ENCODE measurements around the gene RGS3. TPM values are rescaled to one million over a fixed set of nuclear protein-coding genes. Genes with fewer than 3 reads are reported as not detected.

The RGS3 gene
- total RNA-seq, 6 donors from 2014 or later = 60.3 to 93.2 (median 72.6) TPM

- Histone ChIP-seq H3K4me1 (peaks cover 35 to 50% (median 37%) of the 10 kb centered on the region in 4 donors), H3K27ac (peak overlapping the region in 1 of 4 donors; percentile 35), H3K4me3 (no peak overlapping the region), H3K36me3 (peaks cover 0 to 20% (median 7%) of the 10 kb centered on the region in 4 donors), H3K9me3 (no peaks in the 10 kb centered on the region), H3K27me3 (no peaks in the 10 kb centered on the region)
- WGBS, 2 donors = 54 to 70% methylated on average over 4 to 6 of the region's 6 CpGs
- DNase-seq (no peak), ATAC-seq (ENCODE audit: low FRiP score in 2 of 2) (no peak)
- TF ChIP-seq CTCF (IDR thresholded peaks at IDR 0.05) = no peak
- no peak for TF ChIP-seq POLR2AphosphoS5 (IDR thresholded peaks at IDR 0.05)
- TF ChIP-seq POLR2A (IDR thresholded peaks at IDR 0.05) = no peak
- TF ChIP-seq EP300 (IDR thresholded peaks at IDR 0.05) = no peak
Observed at GRCh38 chr9:113520109-113520642, 56.6 kb downstream of the RGS3 start.

GRCh38 chr9:113521693-113522255 lies 58.2 kb downstream of the RGS3 start:
- Histone ChIP-seq H3K9me3 (no peaks in the 10 kb centered on the region), H3K4me1 (peaks cover 49 to 59% (median 51%) of the 10 kb centered on the region in 4 donors), H3K27me3 (no peaks in the 10 kb centered on the region), H3K36me3 (peaks cover 0 to 16% (median 6%) of the 10 kb centered on the region in 4 donors), H3K27ac (no peak overlapping the region), H3K4me3 (no peak overlapping the region)
- TF ChIP-seq POLR2A (IDR thresholded peaks at IDR 0.05) = no peak
- no peak for TF ChIP-seq EP300 (IDR thresholded peaks at IDR 0.05)
- TF ChIP-seq CTCF (IDR thresholded peaks at IDR 0.05) = no peak
- no peak for TF ChIP-seq POLR2AphosphoS5 (IDR thresholded peaks at IDR 0.05)
- DNase-seq = no peak
- 80 to 83% methylated on average over 2 of the region's 2 CpGs for WGBS, 2 donors
- ATAC-seq (ENCODE audit: low FRiP score in 2 of 2) = no peak

GRCh38 chr9:113522419-113522818 lies 58.9 kb downstream of the RGS3 start:
- peaks cover 0 to 16% (median 3%) of the 10 kb centered on the region in 4 donors for H3K36me3 ChIP-seq
- H3K27me3 ChIP-seq = no peaks in the 10 kb centered on the region
- ATAC-seq (ENCODE audit: low FRiP score in 2 of 2) (no peak), DNase-seq (no peak)
- H3K4me3 ChIP-seq = no peak overlapping the region
- no peaks in the 10 kb centered on the region for H3K9me3 ChIP-seq
- WGBS, 2 donors = 89 to 90% methylated on average over 1 of the region's 1 CpG
- TF ChIP-seq POLR2AphosphoS5 (IDR thresholded peaks at IDR 0.05) = no peak
- no peak for TF ChIP-seq EP300 (IDR thresholded peaks at IDR 0.05)
- no peak for TF ChIP-seq CTCF (IDR thresholded peaks at IDR 0.05)
- TF ChIP-seq POLR2A (IDR thresholded peaks at IDR 0.05) = no peak
- peaks cover 52 to 59% (median 58%) of the 10 kb centered on the region in 4 donors for H3K4me1 ChIP-seq
- H3K27ac ChIP-seq = peak overlapping the region in 3 of 4 donors; percentile 78 to 81 (median 78)

DNA sequence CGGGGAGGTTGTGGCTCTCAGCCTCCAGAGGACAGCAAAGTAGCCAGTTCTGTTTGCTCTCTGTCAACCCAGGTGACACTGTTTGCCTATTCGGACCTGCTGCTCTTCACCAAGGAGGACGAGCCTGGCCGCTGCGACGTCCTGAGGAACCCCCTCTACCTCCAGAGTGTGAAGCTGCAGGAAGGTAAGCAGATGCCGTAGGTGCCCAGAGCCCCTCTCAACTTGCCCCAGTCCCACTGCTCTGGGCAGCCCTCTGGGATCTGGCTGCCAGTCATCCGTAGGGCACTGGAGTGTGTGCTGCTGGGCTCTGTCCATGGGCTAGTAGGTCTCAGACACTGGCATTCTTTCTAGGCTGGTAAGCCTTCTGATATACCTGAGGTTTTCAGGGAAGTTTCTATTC lies 59.3 kb downstream of the RGS3 start:
- no peaks in the 10 kb centered on the region for H3K9me3 ChIP-seq
- no peak for DNase-seq
- no peak for ATAC-seq (ENCODE audit: low FRiP score in 2 of 2)
- H3K27me3 ChIP-seq = no peaks in the 10 kb centered on the region
- H3K4me1 ChIP-seq = peaks cover 56 to 63% (median 61%) of the 10 kb centered on the region in 4 donors
- TF ChIP-seq POLR2AphosphoS5 (IDR thresholded peaks at IDR 0.05) = no peak
- no peak for TF ChIP-seq CTCF (IDR thresholded peaks at IDR 0.05)
- TF ChIP-seq POLR2A (IDR thresholded peaks at IDR 0.05) = no peak
- TF ChIP-seq EP300 (IDR thresholded peaks at IDR 0.05) = no peak
- H3K27ac ChIP-seq = peak overlapping the region; percentile 67 to 81 (median 78)
- H3K36me3 ChIP-seq = peaks cover 0 to 15% (median 3%) of the 10 kb centered on the region in 4 donors
- WGBS, 2 donors = 94% methylated on average over 8 of the region's 8 CpGs; no CpG with 5 or more reads in 1 of the 2 donors
- H3K4me3 ChIP-seq = no peak overlapping the region
